Activated T-cell treated with anti-CD3 and anti-CD28 coated beads for 48 hours (primary cell): ENCODE results near the gene RNF13.
"Not testable (repeated sequence)": the region's sequence is repeated elsewhere in the genome, so short reads cannot be mapped to it uniquely, and the experiment has no call there.

Source experiments
- DNase-seq: peaks from one replicate; pipeline ENCODE4 v3.0.0-alpha.2; 2020; ENCODE audit warnings: low read depth

RNF13 gene

DNA sequence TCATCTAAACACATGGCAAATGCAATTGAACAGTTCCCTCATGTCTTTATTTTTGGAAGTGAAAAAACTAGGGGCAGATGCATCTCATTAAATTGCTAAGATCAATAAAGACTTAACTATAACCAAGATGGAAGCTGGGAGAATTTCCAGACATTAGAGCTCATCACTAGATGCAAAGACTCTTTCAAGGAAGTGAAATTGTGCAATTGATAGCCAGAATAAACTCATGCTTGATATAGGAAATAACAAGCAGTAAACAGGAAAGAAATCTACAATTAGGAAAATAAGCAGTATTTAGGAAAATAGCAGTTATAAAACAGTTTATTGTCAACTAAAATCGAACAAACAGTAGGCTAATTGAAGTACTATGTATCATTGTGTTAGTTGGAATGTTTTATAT is 11.8 kb upstream of the RNF13 start:
- no peak for DNase-seq

- no peak for DNase-seq
Measured at GRCh38 chr3:149801639-149802038, 11.4 kb upstream of the RNF13 start.

DNA sequence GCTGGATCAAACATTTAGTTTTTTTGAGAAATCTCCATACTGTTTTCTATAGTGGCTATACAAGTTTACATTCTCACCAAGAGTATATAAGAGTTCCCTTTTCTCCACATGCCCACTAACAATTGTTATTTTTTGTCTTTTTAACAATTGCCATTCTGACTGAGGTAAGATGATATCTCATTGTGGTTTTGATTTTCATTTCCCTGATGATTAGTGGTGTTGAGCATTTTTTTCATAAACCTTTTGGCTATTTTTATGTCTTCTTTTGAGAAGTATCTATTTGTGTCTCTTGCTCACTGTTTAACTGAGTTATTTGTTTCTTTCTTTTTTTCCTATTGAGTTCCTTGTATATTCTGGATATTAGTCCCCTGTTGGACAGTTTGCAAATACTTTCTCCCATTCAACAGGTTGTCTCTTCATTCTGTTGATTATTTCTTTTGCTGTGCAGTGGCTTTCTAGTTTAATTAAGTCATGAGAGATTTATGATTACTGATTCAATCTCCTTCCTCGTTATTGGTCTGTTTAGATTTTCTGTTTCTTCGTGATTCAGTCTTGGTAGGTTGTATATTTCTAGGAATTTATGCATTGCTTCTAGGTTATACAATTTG is 6.7 kb upstream of the RNF13 start:
- no peak for DNase-seq

- peak; percentile 37 for DNase-seq
Measured at GRCh38 chr3:149808209-149808829, 4.7 kb upstream of the RNF13 start.

GRCh38 chr3:149809699-149810098 is 3.3 kb upstream of the RNF13 start:
- no peak for DNase-seq

DNA sequence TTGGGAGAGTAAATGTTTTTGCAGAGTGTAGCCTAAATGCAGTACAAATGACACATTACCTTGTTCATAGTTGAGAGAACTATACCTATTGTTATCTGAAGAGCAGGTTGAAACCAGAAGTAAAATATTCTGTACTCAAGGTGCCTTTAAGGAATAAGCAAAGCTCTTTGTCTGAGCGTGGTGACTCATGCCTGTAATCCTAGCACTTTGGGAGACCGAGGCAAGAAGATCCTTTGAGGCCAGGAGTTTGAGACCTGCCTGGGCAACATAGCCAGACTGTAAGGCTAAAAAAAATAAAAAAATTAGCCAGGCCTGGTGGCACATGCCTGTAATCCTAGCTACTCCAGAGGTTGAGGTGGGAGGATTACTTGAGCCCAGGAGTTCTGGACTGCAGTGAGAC is 2.2 kb upstream of the RNF13 start:
- DNase-seq, result no peak

GRCh38 chr3:149812165-149812605 is 830 bp upstream of the RNF13 start:
- no peak for DNase-seq

GRCh38 chr3:149813367-149814281 is 609 bp downstream of the RNF13 start:
- DNase-seq, result no peak

DNA sequence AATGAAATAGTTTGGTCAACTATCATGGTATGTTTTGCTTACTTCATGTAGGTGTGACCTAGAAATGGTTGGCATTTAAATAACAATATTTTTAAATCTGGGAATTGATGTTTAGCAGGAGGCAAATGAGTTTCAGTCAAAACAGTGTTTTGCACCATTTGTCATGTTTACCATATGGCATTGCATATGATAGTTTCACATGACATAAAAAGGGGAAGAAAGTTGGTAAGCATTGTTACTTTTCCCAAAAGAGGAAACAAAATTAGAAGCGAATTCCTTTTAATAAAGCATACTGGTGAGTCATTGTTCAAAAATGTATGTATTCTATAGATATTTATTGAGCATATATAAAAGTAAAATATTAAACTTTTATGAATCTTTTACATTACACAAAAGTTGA is 2.3 kb downstream of the RNF13 start:
- no peak for DNase-seq

- no peak for DNase-seq
Measured at GRCh38 chr3:149815728-149816127, 2.7 kb downstream of the RNF13 start.

GRCh38 chr3:149816311-149816710 is 3.3 kb downstream of the RNF13 start:
- DNase-seq, result no peak

DNA sequence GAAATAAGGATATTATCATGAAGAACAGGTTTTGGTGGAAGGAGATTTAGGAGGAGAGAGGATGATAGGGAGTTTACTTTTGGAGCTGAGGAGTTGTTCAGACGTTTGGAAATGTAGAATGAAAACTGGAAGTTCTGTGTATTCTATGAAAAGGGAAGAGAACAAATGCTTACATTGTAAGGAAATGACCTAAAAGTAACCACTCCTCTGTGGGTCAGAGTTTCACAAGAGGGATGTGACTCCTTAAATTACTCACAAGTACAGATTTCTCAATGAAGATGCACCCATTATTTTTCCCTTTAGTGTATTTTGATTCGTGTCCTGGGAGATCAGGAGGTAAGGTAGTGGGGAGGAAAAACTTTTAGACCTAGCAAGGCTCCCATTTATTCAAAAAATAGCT is 4.0 kb downstream of the RNF13 start:
- no peak for DNase-seq

DNA sequence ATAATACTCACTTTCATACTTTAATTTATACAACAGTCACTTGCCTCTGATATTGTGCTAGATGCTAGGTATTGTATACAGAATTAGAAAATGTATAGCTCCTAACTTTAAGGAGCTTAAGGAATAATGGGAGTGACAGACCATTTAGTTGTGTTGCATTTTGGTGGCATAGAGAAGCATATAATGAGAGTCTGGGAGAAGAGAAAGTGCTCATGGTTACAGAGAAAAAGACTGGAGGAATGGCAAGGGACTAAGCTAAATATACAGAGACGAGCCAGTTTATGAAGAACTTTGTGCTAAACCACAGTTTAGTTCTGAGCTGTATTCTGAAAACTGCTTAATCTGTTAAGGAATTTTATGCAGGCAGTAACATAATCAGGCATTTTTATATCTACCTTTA is 6.4 kb downstream of the RNF13 start:
- DNase-seq, result no peak

GRCh38 chr3:149820183-149820582 is 7.2 kb downstream of the RNF13 start:
- DNase-seq, result no peak

DNA sequence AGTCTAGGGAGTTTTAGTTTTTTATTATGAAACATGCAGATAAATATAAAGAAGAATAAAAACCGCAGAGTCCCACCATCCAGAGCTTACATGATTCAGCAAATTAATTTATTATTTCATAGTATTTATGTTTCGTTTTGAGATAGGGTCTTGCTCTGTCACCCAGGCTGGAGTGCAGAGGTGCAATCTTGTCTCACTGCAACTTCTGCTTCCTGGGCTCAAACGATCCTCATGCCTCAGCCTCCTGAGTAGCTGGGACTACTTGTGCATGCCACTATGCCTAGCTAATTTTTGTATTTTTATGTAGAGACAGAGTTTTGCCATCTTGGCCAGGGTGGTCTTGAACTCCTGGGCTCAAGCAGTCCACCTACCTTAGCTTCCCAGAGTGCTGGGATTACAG is 13.6 kb downstream of the RNF13 start:
- no peak for DNase-seq

GRCh38 chr3:149828390-149828789 is 15.4 kb downstream of the RNF13 start:
- no peak for DNase-seq

GRCh38 chr3:149829631-149830030 is 16.6 kb downstream of the RNF13 start:
- not testable (repeated sequence) for DNase-seq

GRCh38 chr3:149830902-149831301 is 17.9 kb downstream of the RNF13 start:
- DNase-seq, result no peak

DNA sequence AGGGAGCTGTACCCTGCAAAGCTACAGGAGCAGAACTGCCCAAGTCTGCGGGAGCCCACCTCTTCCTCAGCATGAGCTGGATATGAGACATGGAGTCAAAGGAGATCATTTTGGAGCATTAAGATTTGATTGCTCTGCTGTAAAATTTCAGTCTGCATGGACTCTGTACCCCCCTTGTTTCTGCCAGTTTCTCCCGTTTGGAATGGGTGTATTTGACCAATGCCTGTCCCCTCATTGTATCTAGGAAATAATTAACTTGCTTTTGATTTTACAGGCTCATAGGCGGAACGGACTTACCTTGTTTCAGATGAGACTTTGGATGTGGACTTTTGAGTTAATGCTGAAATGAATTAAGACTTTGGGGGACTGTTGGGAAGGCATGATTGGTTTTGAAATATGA is 18.3 kb downstream of the RNF13 start:
- no peak for DNase-seq

DNA sequence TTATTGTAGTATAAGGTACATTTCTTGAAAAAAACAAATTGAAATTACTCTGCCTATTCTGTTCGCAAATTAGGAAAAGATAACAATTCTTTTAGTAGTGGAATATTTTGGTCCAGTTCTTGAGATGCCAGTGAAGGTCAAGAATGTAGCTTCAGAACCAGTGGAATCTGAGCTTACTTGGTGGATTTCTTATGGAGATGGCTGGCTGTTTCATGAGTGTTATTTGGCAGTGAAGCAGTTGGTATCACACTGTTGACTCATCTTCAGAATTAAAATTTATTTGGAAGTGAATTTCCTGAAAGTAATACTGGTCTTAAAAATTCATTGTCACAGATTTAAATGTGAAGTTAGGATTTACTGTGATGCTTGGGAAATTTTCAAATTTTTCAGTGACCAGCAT is 19.1 kb downstream of the RNF13 start:
- DNase-seq, result no peak

DNA sequence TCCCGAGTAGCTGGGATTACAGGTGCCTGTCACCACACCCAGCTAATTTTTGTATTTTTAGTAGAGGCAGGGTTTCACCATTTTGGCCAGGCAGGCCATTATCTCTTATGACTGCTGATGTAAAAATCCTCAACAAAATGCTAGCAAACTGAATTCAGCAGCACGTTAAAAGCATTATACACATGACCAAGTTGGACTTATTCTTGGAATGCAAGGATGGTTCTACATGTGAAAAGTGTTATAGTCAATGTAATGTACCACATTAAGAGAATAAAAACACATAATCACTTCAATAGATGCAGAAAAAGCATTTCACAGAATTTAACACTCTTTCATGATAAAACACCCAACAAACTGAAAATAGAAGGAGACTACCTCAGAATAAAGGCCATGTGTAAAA is 20.2 kb downstream of the RNF13 start:
- no peak for DNase-seq

DNA sequence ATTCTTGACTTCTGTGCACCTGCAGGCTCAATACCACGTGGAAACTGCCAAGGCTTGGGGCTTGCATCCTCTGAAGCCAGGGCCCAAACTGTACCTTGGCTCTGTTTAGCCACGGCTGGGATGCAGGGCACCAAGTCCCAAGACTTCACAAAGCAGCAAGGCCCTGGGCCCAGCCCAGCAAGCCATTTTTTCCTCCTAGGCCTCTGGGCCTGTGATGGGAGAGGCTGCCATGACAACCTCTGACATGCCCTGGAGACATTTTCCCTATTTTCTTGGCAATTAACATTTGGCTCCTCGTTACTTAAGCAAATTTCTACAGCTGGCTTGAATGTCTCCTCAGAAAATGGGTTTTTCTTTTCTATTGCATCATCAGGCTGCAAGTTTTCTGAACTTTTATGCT is 25.5 kb downstream of the RNF13 start:
- not testable (repeated sequence) for DNase-seq

DNA sequence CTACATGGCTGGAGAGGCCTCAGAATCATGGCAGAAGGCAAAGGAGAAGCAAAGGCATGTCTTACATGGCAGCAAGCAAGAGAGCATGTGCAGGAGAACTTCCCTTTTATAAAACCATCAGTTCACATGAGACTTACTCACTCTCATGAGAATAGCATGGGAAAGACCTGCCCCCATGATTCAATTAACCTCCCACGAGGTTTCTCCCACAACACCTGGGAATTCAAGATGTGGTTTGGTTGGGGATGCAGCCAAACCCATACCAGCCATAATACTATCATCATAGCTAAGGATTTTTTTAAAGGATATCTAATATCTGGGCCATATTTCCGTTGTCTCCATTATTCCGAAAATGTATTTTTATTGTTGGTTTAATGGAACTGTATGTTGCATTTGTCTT is 26.5 kb downstream of the RNF13 start:
- DNase-seq, result not testable (repeated sequence)
